HL-60 (cell line): ENCODE results near the gene ZNF655.

Source experiments
- CTCF ChIP-seq: IDR thresholded peaks from one replicate; pipeline ENCODE4 v1.5.1; 2011; ENCODE audit warnings: low read length, control low read depth, inconsistent platforms; ENCODE audit not compliant: insufficient read depth
- GABPA ChIP-seq: IDR thresholded peaks from 2 replicates; pipeline ENCODE4 v1.6.1; 2012; ENCODE audit warnings: low read depth
- POLR2AphosphoS5 ChIP-seq: IDR thresholded peaks from 2 replicates; pipeline ENCODE4 v1.6.1; 2012; ENCODE audit warnings: low read depth
- REST ChIP-seq: IDR thresholded peaks from 2 replicates; pipeline ENCODE4 v1.6.1; 2012; ENCODE audit warnings: low read depth; ENCODE audit not compliant: insufficient replicate concordance
- SPI1 ChIP-seq: IDR thresholded peaks from 2 replicates; pipeline ENCODE4 v1.6.1; 2012; ENCODE audit warnings: low read depth, mild to moderate bottlenecking, borderline replicate concordance

- TF ChIP-seq CTCF: no peak
- no peak for TF ChIP-seq REST
- no peak for TF ChIP-seq GABPA
- no peak for TF ChIP-seq POLR2AphosphoS5
- TF ChIP-seq SPI1: no peak
Measured at GRCh38 chr7:99614495-99614894, 56.1 kb downstream of the ZNF655 start.
